SK-N-SH (cell line): ENCODE results near the gene RTN4.

ENCODE experiments used
- FOXJ3 ChIP-seq: sonication (generic); formaldehyde crosslinking; IDR thresholded peaks from 2 replicates; pipeline ENCODE4 v1.5.1; 2020; ENCODE audit warnings: mild to moderate bottlenecking, missing genetic modification reagents
- JUND ChIP-seq: IDR thresholded peaks from 2 replicates; pipeline ENCODE4 v1.4.0; 2012
- POLR2AphosphoS5 ChIP-seq: IDR thresholded peaks from 2 replicates; pipeline ENCODE4 v1.6.1; 2012; ENCODE audit warnings: low read depth, low read length
- SIN3A ChIP-seq: IDR thresholded peaks from 2 replicates; pipeline ENCODE4 v1.6.1; 2012; ENCODE audit warnings: low read depth, mild to moderate bottlenecking, low read length, moderate library complexity, borderline replicate concordance
- TF ChIP-seq, protein P1 (sequence below): fragments of 200-600 bp; sonication (generic); IDR thresholded peaks from 2 replicates; pipeline ENCODE4 v1.6.1; 2017; ENCODE audit warnings: antibody characterized with exemption, mild to moderate bottlenecking, moderate library complexity
- TF ChIP-seq, protein P2 (sequence below): IDR thresholded peaks from 2 replicates; pipeline ENCODE4 v1.4.0; 2012; ENCODE audit warnings: low read depth, borderline replicate concordance

DNA sequence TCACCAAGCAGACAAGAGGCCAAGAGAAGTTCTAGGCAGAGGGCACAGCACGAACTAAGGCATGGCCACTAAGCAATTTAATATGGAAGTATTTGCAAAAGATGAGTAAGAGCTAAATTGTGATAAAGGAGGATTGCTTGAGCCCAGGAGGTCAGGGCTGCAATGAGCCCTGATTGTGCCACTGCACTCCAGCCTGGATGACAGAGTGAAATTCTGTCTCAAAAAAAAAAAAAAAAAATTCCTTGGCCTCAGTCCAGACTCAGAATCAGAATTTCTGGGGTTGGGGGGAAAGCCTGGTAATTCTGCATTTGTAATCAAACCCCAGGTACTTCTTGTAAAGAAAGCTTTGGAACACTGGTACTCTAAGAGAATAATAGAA lies 46.8 kb upstream of the RTN4 start:
- TF ChIP-seq JUND: no peak
- TF ChIP-seq POLR2AphosphoS5: no peak
- TF ChIP-seq, protein P1, sequence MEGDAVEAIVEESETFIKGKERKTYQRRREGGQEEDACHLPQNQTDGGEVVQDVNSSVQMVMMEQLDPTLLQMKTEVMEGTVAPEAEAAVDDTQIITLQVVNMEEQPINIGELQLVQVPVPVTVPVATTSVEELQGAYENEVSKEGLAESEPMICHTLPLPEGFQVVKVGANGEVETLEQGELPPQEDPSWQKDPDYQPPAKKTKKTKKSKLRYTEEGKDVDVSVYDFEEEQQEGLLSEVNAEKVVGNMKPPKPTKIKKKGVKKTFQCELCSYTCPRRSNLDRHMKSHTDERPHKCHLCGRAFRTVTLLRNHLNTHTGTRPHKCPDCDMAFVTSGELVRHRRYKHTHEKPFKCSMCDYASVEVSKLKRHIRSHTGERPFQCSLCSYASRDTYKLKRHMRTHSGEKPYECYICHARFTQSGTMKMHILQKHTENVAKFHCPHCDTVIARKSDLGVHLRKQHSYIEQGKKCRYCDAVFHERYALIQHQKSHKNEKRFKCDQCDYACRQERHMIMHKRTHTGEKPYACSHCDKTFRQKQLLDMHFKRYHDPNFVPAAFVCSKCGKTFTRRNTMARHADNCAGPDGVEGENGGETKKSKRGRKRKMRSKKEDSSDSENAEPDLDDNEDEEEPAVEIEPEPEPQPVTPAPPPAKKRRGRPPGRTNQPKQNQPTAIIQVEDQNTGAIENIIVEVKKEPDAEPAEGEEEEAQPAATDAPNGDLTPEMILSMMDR: no peak
- TF ChIP-seq FOXJ3 (CRISPR knock-in tag): no peak
- TF ChIP-seq SIN3A: no peak
- TF ChIP-seq, protein P2, sequence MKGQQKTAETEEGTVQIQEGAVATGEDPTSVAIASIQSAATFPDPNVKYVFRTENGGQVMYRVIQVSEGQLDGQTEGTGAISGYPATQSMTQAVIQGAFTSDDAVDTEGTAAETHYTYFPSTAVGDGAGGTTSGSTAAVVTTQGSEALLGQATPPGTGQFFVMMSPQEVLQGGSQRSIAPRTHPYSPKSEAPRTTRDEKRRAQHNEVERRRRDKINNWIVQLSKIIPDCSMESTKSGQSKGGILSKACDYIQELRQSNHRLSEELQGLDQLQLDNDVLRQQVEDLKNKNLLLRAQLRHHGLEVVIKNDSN: no peak
